CD4-positive, alpha-beta T cell treated with Interleukin-21 for 1 hour (primary cell): ENCODE measurements around the gene EHBP1.
A peak's percentile ranks its signal among the peaks of the same experiment; 100 is the strongest.

Experiments
- DNase-seq: peaks from one replicate; pipeline ENCODE4 v3.0.0-alpha.2; 2020

Gene EHBP1

GRCh38 chr2:62785810-62786597 is 80.5 kb downstream of the EHBP1 start:
- DNase-seq, result no peak

- peak; percentile 7 for DNase-seq
These were observed 81.9 kb downstream of the EHBP1 start for GRCh38 chr2:62787386-62787785.

- DNase-seq, result no peak
These were observed 84.0 kb downstream of the EHBP1 start for GRCh38 chr2:62789518-62789917.

GRCh38 chr2:62789918-62790317 is 84.4 kb downstream of the EHBP1 start:
- no peak for DNase-seq

- DNase-seq, result no peak
These were observed 86.9 kb downstream of the EHBP1 start for GRCh38 chr2:62792408-62792807.

GRCh38 chr2:62793213-62793612 is 87.7 kb downstream of the EHBP1 start:
- no peak for DNase-seq

GRCh38 chr2:62794791-62795190 is 89.3 kb downstream of the EHBP1 start:
- DNase-seq, result no peak

- DNase-seq, result no peak
These were observed 89.8 kb downstream of the EHBP1 start for GRCh38 chr2:62795341-62795740.

GRCh38 chr2:62797107-62797506 is 91.6 kb downstream of the EHBP1 start:
- DNase-seq, result no peak

- DNase-seq, result no peak
These were observed 95.1 kb downstream of the EHBP1 start for GRCh38 chr2:62800618-62801017.

GRCh38 chr2:62801110-62801509 is 95.6 kb downstream of the EHBP1 start:
- no peak for DNase-seq

- peak; percentile 9 for DNase-seq
These were observed 96.5 kb downstream of the EHBP1 start for GRCh38 chr2:62801814-62802523.

- no peak for DNase-seq
These were observed 98.4 kb downstream of the EHBP1 start for GRCh38 chr2:62803961-62804360.

GRCh38 chr2:62806231-62806630 is 100.7 kb downstream of the EHBP1 start:
- no peak for DNase-seq

- no peak for DNase-seq
These were observed 103.0 kb downstream of the EHBP1 start for GRCh38 chr2:62808554-62808953.

GRCh38 chr2:62811086-62811485 is 105.6 kb downstream of the EHBP1 start:
- DNase-seq, result no peak

- DNase-seq, result no peak
These were observed 106.5 kb downstream of the EHBP1 start for GRCh38 chr2:62811972-62812371.

GRCh38 chr2:62812921-62813825 is 107.7 kb downstream of the EHBP1 start:
- no peak for DNase-seq

- DNase-seq, result no peak
These were observed 108.6 kb downstream of the EHBP1 start for GRCh38 chr2:62814123-62814522.

- DNase-seq, result no peak
These were observed 111.8 kb downstream of the EHBP1 start for GRCh38 chr2:62817348-62817747.

- no peak for DNase-seq
These were observed 112.6 kb downstream of the EHBP1 start for GRCh38 chr2:62817995-62818713.

GRCh38 chr2:62822549-62822948 is 117.0 kb downstream of the EHBP1 start:
- no peak for DNase-seq

GRCh38 chr2:62824388-62824787 is 118.9 kb downstream of the EHBP1 start:
- DNase-seq, result no peak
